Tongue (tissue), 3 donors: ENCODE measurements around the gene PSMB10. TPM values are rescaled to one million over a fixed set of nuclear protein-coding genes. Genes with fewer than 3 reads are reported as not detected.
A peak's percentile ranks its signal among the peaks of the same experiment; 100 is the strongest.

Source experiments
- DNase-seq: peaks from one replicate; pipeline ENCODE4 v3.0.0-alpha.2; 2015
- small RNA-seq: library from RNA; depleted of rRNA; stranded (forward); fragments of <200 nt; gene quantifications from one replicate; pipeline ENCODE3, GENCODE V24; 2014; ENCODE audit warnings: low replicate concordance
- total RNA-seq: library from RNA; depleted of rRNA; stranded (reverse); fragments of >200 nt; gene quantifications from one replicate; pipeline ENCODE4 v1.2.3, GENCODE V29; 2014

PSMB10 gene
- total RNA-seq, 1 donor from 2014 or later = 50.2 TPM

DNA sequence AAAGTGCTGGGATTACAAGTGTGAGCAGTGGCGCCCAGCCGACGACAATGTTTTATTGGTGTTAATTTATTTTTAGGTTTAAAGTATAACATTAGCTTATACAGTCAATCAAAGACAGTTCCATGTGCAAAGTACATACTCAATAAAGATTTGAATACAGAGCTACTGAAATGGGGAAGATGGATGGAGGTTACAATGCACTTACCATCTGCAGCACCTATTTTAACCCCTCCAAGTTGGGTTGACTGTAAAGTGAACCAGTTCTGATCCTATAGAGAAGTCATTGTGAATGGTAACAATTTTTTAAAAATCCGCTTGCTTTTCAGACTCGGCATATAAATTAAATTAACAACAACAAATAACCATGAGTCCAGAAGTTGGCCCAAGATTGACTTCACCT lies 44.3 kb downstream of the PSMB10 start:
- DNase-seq = no peak

DNA sequence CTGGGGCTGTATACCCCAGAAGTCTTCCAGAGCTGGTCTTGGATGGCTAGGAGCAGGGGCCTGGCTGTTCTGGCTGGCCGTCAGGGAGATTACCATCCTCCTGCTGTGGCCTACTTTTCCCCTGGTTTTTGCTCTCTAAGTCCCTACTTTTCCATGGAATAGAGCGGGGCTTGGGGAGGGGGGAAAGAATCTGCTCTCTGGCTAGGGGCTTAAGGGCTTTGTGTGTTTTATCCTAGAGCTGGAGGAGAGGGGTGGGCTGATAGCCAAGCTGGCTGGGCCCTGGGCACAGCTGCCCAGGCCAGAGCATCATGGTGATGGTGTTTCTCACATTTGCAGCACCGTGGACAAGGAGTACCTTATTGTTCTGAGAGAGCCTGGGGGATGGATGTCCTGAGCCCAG lies 48.3 kb downstream of the PSMB10 start:
- DNase-seq = peak; percentile 51

DNA sequence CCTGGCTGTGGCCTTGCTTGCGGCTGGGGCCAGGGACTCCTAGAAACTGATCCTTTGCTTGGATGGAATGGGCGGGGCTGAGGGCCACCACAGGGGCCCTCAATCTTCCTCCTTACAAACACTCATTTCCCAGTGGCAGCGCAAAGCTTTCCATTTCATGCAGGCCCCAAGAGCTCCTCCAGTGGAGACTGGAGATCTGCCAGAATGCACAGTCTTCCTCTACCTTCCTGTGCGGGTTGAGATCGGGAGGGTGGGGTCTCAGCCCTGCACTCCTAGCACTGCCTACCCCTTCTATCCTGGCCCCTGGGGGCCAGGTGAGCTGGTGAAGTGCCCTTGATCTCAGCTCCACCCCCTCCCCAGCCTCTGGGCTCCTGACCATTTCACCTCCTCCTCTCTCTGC lies 50.3 kb downstream of the PSMB10 start:
- DNase-seq = no peak

DNA sequence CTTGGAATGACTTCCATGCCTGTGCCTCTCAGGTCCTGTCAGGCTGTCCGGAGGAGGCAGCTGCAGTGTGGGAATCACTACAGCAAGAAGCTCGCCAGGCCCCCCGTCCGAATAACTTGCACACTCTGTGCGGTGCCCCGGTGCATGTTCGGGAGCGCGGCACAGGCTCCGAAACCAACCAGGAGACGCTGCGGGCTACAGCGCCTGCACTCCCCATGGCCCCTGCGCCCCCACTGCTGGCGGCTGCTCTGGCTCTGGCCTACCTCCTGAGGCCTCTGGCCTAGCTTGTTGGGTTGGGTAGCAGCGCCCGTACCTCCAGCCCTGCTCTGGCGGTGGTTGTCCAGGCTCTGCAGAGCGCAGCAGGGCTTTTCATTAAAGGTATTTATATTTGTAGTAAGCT lies 50.7 kb downstream of the PSMB10 start:
- DNase-seq = no peak

DNA sequence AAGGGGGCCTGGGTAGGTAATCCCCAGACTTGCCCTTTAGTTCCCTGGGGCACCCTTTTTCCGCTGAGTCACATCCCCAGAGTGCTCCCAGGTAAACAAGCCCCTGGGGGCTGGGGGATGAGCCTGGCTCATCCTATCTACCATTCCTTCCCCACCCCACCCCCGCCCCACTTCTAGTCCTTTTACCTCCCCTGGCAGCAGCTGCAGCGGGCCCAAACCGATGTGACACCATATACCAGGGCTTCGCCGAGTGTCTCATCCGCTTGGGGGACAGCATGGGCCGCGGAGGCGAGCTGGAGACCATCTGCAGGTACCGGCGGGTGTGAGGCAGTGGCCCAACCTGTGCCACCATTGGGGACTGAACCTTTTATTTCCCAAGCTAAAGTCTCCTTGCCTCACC lies 51.1 kb downstream of the PSMB10 start:
- no peak for DNase-seq

DNA sequence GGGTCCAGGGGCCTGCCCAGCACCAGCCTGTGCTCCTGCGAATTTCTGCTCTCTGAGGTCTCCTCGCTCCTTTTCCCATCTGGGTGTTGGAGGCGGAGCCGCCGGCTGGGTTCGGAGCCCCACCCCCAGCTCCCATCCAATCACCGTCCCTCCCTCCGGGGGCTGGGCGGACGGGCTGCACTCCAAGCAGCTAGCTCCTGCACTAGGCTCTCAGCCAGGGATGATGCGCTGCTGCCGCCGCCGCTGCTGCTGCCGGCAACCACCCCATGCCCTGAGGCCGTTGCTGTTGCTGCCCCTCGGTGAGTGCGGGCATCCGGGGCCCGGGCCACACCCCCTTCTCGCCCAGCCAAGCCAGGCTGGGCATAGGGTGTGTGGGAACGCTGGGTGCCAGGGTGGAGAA lies 52.0 kb downstream of the PSMB10 start, which contains the start of gene NRN1L:
NRN1L (plus strand) TSS at position 202 of the 400 bp plus-strand sequence; CDS start at position 221, 19 bp downstream.
- peak; percentile 95 for DNase-seq

Small RNAs within 50 kb of the gene (small RNA-seq; reads per million reads assigned to genes)
- gene NRN1L = not detected

Other genes with a start within 250 kb of the PSMB10 start
- 12.5 TPM for gene GFOD2, start 217.5 kb downstream of the PSMB10 start, total RNA-seq
- 10.5 TPM for gene RANBP10, start 130.3 kb downstream of the PSMB10 start, total RNA-seq
- gene TSNAXIP1, start 130.0 kb downstream of the PSMB10 start, total RNA-seq = 1.1 TPM
- gene THAP11, start 94.5 kb downstream of the PSMB10 start, total RNA-seq = 50.7 TPM
- gene NUTF2, start 89.9 kb downstream of the PSMB10 start, total RNA-seq = 124 TPM
- gene CENPT, start 89.2 kb downstream of the PSMB10 start, total RNA-seq = 20.8 TPM
- 67.6 TPM for gene EDC4, start 63.8 kb downstream of the PSMB10 start, total RNA-seq
- gene NRN1L, start 52.0 kb downstream of the PSMB10 start, total RNA-seq = not detected
- 18.9 TPM for gene PSKH1, start 43.6 kb downstream of the PSMB10 start, total RNA-seq
- gene CTRL, start 5.0 kb downstream of the PSMB10 start, total RNA-seq = 0.51 TPM
- gene LCAT, start 7.3 kb upstream of the PSMB10 start, total RNA-seq = 7.3 TPM
- 70.4 TPM for gene SLC12A4, start 31.8 kb upstream of the PSMB10 start, total RNA-seq
- not detected for gene DPEP3, start 43.6 kb upstream of the PSMB10 start, total RNA-seq
- 12.1 TPM for gene DPEP2, start 62.6 kb upstream of the PSMB10 start, total RNA-seq
- not detected for gene DPEP2NB, start 79.1 kb upstream of the PSMB10 start, total RNA-seq
- 9.7 TPM for gene DDX28, start 86.4 kb upstream of the PSMB10 start, total RNA-seq
- 13.7 TPM for gene DUS2, start 86.4 kb upstream of the PSMB10 start, total RNA-seq
- gene NFATC3, start 148.5 kb upstream of the PSMB10 start, total RNA-seq = 30.9 TPM